HG02759 (cell line): Measurements from ENCODE around the gene DCLRE1B.

Experiments
- ATAC-seq: cut with Tn5 transposase; IDR thresholded peaks from one replicate; pipeline ENCODE4 v1.9.1; 2021; ENCODE audit warnings: mild to moderate bottlenecking, moderate library complexity; ENCODE audit not compliant: unreplicated experiment

The DCLRE1B gene

DNA sequence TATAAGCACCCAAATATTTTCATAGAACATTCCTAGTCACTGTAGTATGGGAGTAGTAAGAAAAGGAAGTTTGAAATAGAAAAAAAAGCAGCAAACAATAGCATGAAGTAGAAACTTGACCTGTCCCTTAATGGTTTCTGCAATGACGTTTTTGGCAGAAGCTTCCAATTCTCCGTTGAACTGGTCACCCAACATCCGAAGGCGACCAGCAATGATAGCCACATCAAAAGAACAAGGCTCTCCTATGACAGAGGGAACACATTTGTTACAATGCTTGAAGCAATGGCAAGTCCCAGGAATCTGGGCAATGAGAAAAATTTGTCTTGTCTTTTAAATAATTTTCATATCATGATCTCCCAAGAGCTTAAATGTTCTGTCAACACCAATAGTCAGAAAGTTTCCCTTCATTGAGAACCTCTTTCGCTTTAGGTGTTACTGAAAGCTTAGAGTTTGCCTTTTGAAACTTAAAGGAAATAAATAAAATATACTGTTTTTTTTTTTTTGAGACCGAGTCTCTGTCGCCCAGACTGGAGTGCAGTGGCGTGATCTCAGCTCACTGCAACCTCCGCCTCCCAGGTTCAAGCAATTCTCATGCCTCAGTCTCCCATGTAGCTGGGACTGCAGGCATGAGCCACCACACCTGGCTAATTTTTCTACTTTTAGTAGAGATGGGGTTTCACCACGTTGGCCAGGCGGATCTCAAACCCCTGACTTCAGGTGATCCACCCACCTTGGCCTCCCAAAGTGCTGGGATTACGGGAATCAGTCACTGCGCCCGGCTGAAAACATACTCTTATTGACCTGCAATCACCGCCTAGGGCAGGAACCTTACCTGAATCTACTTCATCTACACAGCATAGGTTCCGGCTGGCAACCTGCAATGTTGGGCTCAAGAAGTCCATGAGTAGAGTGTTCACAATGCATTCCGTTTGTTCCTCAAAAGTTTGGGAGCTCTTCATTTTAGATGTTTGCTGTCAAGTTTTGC is 18.4 kb upstream of the DCLRE1B start:
- no peak for ATAC-seq

DNA sequence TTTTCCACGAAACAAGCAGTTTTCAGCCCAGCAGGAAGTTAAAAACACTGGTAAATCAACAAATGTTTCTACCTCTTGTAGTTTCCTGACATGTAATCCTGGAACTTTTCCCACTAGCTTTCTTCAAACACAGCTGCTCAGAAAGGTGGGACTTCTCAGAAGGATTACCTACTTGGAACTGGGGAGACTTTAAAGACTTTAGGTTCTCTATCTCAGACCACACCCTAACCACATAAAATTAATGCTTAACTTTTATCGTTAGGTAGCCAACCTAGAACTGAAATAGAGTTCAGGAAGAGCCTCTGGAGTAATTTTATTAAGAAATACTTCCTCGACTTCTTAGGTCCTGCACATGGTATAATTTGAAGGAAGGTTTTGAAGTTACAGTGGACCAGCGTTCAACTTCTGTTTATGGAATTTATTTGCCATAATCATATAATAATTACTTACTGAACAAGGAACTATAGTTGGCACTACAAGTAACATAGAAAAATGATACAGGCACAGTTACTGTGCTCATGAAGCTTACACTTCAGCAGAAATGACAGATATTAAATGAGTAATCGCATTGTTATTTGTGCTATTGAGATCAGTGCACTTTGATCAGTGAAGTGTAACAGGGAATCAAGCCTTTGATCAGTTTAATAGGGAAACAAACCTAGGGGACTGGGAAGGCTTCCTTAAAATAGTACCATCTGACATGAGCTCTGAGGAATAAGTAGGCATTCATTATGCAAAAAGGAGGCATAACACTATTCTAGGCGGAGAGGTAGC is 17.5 kb upstream of the DCLRE1B start, which contains the start of gene BCL2L15:
Gene BCL2L15 (minus strand): TSS at position 180 of the 774 bp plus-strand sequence. CDS start 206 bp downstream, outside the sequence.
- no peak for ATAC-seq

DNA sequence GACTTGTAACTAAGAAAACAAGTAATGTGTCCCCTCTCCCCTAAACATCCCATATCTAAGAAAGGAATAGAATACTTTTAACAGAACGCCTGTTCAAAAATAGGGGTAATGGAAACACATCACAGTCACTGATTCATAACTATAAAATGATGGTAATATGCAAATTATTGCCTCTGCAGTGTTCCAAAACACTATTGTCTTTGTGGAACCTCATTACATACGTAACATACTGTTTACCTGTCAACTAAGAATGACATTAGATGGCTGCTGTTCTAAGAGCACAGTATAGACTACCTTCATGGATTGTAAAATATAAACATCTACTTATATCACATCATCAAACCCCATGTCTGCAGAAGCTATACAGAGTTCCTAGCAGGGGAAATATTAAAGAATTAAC is 14.3 kb upstream of the DCLRE1B start:
- ATAC-seq, result no peak

DNA sequence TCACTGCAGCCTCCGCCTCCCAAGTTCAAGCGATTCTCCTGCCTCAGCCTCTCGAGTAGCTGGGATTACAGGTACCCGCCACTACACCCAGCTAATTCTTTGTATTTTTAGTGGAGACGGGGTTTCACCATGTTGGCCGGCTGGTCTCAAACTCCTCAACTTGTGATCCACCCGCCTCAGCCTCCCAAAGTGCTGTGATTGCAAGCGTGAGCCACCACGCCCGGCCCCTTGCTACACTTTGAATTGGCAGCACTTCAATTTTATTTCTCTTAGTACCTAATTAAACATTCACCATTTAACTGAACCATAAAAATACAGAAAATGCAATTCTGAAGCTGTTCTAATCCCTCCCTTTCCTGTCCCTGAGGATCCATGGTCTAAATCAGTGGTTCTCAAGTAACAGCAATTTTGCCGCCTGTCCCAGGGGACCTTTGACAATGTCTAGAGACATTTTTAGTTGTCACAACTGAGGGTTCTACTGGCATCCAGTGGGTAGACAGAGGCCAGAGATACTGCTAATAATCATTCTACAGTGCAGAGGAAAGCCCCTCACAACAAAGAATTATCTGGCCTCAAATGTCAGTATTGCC is 13.4 kb upstream of the DCLRE1B start:
- ATAC-seq, result no peak

DNA sequence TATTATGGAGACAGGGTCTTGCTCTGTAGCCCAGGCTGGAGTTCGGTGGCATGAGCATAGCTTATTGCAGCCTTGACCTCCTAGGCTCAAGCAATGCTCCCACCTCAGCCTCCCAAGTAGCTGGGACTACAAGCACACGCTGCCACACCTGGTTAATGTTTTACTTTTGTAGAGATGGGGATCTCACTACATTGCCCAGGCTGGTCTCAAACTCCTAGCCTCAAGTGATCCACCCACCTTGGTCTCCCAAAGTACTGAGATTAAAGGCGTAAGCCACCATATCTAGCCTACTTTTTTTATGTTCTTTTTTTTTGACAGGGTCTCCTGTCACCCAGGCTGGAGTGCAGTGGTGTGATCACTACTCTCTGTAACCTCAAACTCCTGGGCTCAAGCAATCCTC is 11.9 kb upstream of the DCLRE1B start:
- ATAC-seq, result no peak

DNA sequence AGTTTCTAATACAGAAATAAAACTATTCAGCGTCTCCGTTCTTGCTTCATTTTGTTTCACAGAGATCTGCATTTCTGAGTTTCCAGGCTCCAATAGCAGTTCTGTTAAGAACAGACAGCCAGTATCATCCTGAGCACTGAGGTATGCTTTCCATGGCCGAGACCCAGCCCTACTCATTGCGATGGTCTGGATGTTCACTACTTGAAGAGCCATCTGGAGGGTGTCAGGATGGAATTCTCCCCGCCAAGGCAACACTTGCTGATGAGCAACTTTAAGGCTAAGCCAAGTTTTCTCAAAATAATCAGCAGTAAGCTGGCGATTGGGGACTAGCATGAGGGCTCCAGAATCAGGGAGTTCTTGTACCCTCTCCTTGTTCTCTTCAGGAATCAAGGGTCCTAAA is 10.0 kb upstream of the DCLRE1B start:
- ATAC-seq, result no peak

DNA sequence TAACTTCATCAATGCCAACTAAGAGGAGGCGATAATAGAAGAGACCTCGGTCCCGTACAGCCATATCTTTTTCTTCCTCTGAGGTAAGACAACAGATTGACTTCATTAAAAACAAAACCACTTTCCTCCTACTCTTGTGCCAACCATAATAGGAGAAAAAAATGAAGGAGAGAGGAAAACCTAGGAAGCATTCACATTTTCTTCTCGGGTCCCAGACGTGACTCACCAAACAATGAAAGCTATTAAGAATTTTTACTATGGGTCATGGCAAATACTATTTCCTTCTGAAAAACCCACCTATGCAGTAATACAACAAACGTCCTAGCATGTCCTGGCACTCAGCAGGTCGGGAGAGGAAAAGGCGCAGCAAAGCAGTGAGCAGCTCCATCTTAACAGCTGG is 9.2 kb upstream of the DCLRE1B start:
- no peak for ATAC-seq

DNA sequence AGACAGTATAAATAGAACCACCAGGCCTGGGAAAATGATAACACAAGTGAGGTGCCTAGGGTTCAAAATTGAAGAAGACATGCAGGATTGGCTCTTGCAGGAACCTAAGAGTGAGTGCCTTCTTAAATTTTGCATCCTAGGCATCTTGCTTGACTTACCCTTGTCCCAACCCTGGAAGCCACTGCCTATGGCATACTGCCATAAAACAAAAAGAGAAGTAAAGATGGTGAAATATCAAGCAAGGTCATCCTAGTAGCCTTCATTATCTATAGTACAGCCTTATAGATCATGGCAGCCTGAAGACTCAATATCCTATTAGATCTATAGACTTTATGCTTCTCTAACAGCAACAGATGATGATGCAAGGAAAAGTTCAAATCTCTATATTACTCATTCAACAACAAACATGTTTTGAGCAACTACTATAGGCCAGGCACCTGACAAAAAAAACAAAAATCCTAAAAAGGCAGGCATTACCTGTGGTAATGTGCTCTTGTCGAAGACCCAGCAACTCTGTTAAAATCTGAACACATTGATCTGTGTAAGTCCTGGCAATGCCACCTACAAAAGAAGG is 6.8 kb upstream of the DCLRE1B start:
- ATAC-seq, result no peak

DNA sequence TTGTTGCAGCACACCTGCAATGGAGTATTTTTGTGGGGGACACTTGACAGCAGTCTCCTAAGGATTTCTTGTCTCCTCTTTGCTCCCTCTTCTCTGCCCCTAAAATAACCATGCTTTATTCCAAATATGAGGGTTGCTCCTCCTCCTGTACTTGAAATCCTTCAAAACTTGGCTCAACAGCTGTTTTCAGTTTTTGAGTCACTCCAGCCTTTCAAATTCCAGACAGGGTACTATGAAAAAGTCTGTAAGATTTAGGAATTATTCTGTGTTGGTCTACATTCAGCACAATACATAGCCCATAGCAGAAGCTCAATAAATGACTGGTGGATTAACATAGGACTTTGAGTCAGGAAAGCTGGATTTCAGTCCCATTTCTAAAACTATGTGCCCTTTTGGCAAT is 6.0 kb upstream of the DCLRE1B start:
- ATAC-seq, result no peak

DNA sequence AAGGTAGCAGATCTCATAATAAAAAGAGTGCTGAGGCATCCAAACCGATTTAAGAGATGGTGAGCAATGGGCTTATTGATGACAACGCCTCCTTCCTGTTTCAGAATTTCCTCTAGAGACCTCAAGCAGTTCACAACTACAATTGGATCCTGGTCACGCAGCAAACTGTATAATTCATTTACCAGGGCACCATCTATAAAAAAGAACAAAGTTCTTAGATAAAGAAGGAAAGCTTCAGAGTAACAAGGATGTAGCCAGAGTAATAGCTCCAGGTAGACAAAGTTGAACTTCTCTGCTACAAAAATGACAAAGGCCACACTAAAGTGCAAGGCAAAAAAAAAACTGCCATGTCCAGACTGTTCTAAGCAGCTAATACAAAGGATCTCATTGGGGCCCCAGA is 3.9 kb upstream of the DCLRE1B start:
- ATAC-seq, result no peak

DNA sequence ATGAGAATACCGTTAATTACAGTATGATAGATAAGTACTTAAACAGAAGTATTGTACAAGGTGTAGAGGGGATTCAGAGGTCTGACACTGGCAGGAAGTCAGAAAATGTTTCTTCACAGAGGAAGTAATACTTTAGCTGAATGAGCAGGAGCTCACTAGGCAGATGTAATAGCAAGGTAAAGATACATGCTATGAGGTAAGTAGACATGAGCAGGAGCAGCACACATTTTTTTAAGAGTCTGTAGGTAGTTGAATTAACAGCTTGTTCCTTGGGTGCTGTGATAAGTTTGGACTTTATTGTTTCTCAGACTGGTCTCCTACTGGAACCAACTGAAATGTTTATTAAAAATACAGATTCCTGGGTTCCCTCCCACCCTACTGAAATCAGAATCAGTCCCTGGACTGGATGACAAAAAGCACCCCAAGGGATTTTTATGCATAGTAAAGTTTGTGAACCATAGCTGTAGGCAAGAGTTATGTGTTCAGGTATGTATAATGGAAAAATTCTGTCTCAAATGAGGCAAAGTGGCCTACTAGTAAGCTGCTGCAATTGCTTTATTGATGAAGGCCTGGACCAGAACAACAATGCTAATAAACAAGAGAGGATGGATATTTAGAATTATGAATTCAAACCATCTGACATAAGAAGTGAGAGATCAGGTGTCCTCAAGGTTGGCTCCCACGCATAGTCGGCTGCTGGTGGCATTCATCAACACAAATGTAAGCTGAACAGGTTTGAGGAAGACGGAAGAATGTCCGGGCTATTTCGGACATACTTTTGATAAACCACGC is 1.4 kb upstream of the DCLRE1B start:
- no peak for ATAC-seq

DNA sequence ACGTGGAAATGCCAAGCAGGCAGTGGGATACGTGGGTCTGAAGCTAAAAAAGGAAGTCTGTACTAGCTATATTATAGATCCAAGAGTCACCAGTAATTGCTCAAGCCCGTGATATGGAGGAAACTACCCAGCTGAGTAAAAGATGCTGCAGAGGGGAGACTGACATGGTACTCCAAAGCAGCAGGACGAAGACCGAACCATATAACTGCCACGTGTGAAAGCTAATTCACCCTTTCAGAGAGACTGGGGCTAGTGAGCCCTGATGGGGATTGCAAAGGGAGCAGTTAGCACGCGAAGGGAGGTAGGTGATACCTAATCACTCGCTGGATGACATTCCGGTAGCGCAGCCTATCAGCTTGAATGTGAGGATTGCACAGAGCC is 843 bp upstream of the DCLRE1B start:
- ATAC-seq, result peak; percentile 32

DNA sequence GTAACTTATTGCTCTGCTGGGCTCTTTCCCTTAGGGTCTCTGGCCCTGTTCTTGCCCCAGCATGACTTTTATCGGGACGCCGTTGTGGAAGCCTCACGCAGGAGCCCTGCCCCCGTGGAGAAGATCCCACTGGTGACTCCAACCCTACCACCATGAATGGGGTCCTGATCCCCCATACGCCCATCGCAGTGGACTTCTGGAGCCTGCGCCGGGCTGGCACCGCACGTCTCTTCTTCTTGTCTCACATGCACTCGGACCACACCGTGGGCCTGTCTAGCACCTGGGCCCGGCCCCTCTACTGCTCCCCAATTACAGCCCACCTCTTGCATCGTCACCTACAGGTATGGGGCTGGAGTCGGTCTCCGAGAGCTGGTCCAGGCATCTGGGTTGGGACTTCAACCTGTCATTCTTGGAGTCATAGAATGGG is 322 bp downstream of the DCLRE1B start:
- peak; percentile 5 for ATAC-seq

DNA sequence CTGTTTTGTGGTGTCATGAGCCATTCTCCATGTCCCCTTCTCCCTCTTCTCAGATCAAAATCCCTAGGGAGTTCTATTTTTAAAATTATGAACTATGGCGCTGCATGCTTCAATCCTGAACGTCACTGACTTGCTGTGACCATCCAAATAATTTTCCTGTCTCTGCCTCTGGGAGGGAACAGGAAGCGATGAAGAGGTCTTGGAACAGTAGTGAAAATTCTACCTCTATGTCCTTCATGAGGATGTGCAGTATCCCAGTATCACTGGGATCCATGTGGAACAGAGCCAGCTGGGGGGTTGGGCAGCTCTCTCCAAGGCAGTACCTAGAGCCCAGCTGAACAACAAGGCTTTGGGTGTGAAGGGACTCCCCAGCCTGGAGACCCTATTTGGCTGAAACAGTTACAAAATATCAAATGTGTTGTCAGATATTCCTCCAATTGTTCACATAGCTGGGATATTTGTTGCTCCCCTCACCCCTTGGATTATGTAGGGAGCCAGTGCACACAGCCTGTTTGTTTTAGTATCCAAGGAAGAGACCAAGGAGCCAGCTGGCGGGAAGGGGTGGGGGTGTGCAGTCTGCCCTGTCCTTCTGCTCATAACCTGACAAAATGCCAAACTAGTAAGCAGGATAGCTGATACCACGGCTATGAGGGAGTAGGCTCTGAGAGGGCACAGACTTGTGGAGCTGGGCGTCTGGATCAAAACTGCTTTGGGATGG is 7.6 kb downstream of the DCLRE1B start:
- no peak for ATAC-seq

DNA sequence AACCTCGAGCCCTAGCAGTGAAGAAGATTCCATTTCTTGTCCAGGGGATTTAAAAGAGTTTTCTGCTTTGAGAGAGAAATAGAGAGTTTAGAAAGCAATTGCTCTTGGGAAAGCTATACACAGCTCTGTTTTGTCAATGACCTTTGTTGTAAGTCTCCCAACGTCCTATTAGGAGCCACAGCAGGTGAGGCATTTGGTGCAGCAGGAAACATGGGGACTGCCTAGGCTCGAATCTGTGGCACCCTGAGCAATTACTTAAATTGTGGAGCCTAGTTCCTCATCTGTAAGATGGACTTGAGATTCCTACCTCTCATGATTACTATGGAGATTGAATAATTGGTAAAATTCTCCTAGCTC is 8.2 kb downstream of the DCLRE1B start:
- ATAC-seq, result no peak

DNA sequence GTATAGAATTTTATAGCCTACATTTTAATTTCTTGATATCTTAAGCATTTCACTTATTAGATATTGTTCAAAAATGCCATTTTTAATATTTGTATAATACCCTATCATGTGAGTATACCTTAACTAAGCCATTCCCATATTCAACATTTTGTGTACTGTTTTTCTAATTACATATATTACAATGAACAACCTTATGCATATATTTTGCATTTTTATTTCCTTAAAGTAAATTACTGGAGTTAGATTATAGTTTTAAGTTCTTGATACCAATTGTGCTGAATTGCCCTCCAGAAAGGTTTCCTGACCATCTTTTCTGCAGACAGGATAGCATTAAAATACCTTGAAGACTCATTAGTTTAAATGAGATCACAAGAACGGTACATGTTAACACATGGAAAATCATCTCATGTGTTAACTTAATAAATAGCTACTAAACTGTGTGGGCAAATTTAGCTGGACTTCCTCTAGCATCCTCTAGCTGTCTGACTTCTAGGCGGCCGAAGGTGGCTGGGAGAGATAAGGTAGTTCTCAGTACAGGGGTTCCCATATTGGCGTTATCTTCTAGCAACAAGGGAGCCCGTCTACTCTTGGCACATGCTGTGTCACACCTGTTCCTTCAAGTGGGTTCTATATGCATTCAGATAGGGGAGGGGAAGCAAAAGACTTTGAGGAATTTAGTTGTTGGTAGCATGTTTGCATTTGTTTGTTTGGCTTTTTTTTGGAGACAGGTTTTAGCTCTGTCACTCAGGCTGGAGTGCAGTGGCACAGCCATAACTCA is 8.9 kb downstream of the DCLRE1B start:
- ATAC-seq, result no peak

DNA sequence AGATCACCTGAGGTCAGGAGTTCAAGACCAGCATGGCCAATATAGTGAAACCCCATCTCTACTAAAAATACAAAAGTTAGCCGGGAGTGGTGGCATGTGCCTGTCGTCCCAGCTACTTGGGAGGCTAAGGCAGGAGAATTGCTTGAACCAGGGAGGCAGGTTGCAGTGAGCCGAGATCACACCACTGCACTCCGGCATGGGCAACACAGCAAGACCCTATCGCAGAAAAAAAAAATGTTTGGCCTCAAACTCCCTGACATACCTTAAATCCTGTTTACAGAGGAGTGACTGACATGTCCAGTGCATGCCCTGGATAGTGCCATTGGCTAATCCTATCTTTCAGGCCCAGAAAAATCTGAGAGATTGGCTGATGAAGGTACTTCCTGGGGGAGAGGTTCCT is 11.8 kb downstream of the DCLRE1B start:
- ATAC-seq, result no peak

DNA sequence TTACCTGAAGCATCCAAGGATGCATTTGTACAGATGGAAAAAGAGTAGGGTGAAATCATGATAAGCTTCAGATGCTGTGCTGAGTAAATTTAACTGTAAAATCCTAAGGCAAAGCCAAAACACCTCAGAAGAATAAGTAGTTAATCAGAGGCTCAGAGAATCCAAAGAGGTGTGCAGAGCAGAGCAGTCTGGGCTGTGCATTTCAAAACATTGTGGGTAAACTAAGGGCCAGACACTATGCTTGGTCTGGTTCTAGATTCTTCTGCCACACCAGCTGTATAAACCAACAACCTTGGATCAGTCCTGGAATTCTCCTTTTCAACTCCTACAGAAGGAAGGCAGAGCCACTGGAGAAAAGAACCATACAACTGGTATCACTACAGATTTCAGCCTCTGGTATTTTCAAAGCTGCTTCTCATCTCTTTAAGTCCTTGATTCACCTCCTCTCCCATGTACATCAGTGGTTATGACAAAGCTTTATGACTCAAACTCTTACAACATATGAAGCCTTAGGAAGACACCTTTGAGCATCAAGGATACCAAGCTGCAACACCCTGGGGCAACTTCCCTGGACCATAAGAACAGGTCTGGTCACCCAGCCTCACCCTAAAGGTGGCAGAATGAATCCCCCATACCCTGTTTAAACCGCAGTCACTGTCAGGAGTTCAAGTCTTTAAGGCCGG is 12.4 kb downstream of the DCLRE1B start:
- no peak for ATAC-seq
